IMR-90 (cell line): Measurements from ENCODE around the gene PKHD1. TPM values are rescaled to one million over a fixed set of nuclear protein-coding genes. Genes with fewer than 3 reads are reported as not detected.

Experiments
- ATAC-seq: fragments of 200-7000 bp; cut with Tn5 transposase; 2 replicates; pipeline ENCODE4 v1.9.1; 2020; ENCODE audit warnings: low read depth, mild to moderate bottlenecking, moderate library complexity
- BruUV-seq: library from RNA; stranded (reverse); fragments of 400-500 nt; replicated peaks from 2 replicates; lab custom pipeline; 2021; lab: Mats Ljungman, UMichigan
- CTCF ChIA-PET: fragments of 300-600 bp; formaldehyde crosslinking; extraction: SDS; loops from one replicate; lab custom pipeline; 2021; ENCODE audit warnings: antibody characterized with exemption; lab: Yijun Ruan, JAX
- POLR2A ChIA-PET: fragments of 300-600 bp; sonication (Branson Sonifier 250); formaldehyde crosslinking; loops from one replicate; lab custom pipeline; 2022; ENCODE audit warnings: antibody characterized with exemption; ENCODE audit not compliant: unreplicated experiment; lab: Charles Lee
- DNase-seq: peaks from one replicate; pipeline ENCODE4 v3.0.0; 2013
- H2AFZ ChIP-seq: replicated peaks from 2 replicates; pipeline ENCODE3; 2013; ENCODE audit warnings: low read length, mild to moderate bottlenecking; ENCODE audit not compliant: poor library complexity
- H2AK5ac ChIP-seq: 2 replicates; pipeline ENCODE4 v1.6.1; 2013; ENCODE audit warnings: low read depth, low read length, inconsistent platforms
- H2AK9ac ChIP-seq: replicated peaks from 2 replicates; pipeline ENCODE3; 2013; ENCODE audit warnings: mild to moderate bottlenecking, low read depth, low read length, moderate library complexity; ENCODE audit not compliant: poor library complexity
- H2BK120ac ChIP-seq: 2 replicates; pipeline ENCODE4 v1.6.1; 2013; ENCODE audit warnings: low read depth, low read length, inconsistent platforms
- H2BK15ac ChIP-seq: 3 replicates; pipeline ENCODE4 v1.6.1; 2013; ENCODE audit warnings: low read depth, low read length, inconsistent platforms
- H2BK20ac ChIP-seq: 2 replicates; pipeline ENCODE4 v1.6.1; 2013; ENCODE audit warnings: low read depth, mild to moderate bottlenecking, inconsistent platforms, low read length, moderate library complexity
- H2BK5ac ChIP-seq: 2 replicates; pipeline ENCODE4 v1.6.1; 2013; ENCODE audit warnings: mild to moderate bottlenecking, low read depth, low read length, inconsistent platforms; ENCODE audit not compliant: poor library complexity, severe bottlenecking
- H3K14ac ChIP-seq: replicated peaks from 2 replicates; pipeline ENCODE4 v1.6.1; 2013; ENCODE audit warnings: low read depth, low read length, inconsistent platforms
- H3K18ac ChIP-seq: 2 replicates; pipeline ENCODE4 v1.6.1; 2013; ENCODE audit warnings: low read depth, low read length, control low read depth
- H3K23ac ChIP-seq: 2 replicates; pipeline ENCODE4 v1.6.1; 2013; ENCODE audit warnings: low read depth, low read length, inconsistent platforms
- H3K27ac ChIP-seq: 2 replicates; pipeline ENCODE4 v1.5.1; 2013; ENCODE audit warnings: mild to moderate bottlenecking, control low read depth, low read length; ENCODE audit not compliant: insufficient read depth
- H3K27me3 ChIP-seq: 2 replicates; pipeline ENCODE4 v1.6.1; 2013; ENCODE audit warnings: low read length; ENCODE audit not compliant: control insufficient read depth, insufficient read depth
- H3K36me3 ChIP-seq: 2 replicates; pipeline ENCODE4 v1.6.1; 2013; ENCODE audit warnings: low read length, mixed read lengths; ENCODE audit not compliant: control insufficient read depth, insufficient read depth
- H3K4ac ChIP-seq: 2 replicates; pipeline ENCODE4 v1.6.1; 2013; ENCODE audit warnings: low read depth, low read length, inconsistent platforms
- H3K4me1 ChIP-seq: 2 replicates; pipeline ENCODE4 v1.6.1; 2013; ENCODE audit warnings: low read length, mixed read lengths; ENCODE audit not compliant: control insufficient read depth, insufficient read depth
- H3K4me2 ChIP-seq: 2 replicates; pipeline ENCODE4 v1.6.1; 2013; ENCODE audit warnings: low read depth, mild to moderate bottlenecking, control low read depth, low read length, moderate library complexity
- H3K4me3 ChIP-seq: 2 replicates; pipeline ENCODE4 v1.5.1; 2013; ENCODE audit warnings: low read depth, mild to moderate bottlenecking, control low read depth, low read length, moderate library complexity; ENCODE audit not compliant: insufficient read depth
- H3K56ac ChIP-seq: 2 replicates; pipeline ENCODE4 v1.6.1; 2013; ENCODE audit warnings: low read length, inconsistent platforms; ENCODE audit not compliant: insufficient read depth; ENCODE audit errors: extremely low read depth
- H3K79me1 ChIP-seq, 2 experiments: 2 replicates each; pipeline ENCODE4 v1.6.1; 2013; ENCODE audit warnings: low read length in 2 of 2, inconsistent platforms in 1 of 2, low read depth in 1 of 2
- H3K9ac ChIP-seq: 2 replicates; pipeline ENCODE4 v1.6.1; 2013; ENCODE audit warnings: low read depth, low read length, control low read depth
- H3K9me1 ChIP-seq: 2 replicates; pipeline ENCODE4 v1.6.1; 2013; ENCODE audit warnings: low read length, inconsistent platforms; ENCODE audit not compliant: insufficient read depth
- H3K9me3 ChIP-seq: 2 replicates; pipeline ENCODE4 v1.6.1; 2013; ENCODE audit warnings: low read length; ENCODE audit not compliant: control insufficient read depth, insufficient read depth
- H4K20me1 ChIP-seq: 2 replicates; pipeline ENCODE4 v1.6.1; 2013; ENCODE audit warnings: low read length, inconsistent platforms; ENCODE audit not compliant: insufficient read depth
- H4K5ac ChIP-seq: 2 replicates; pipeline ENCODE4 v1.6.1; 2013; ENCODE audit warnings: mild to moderate bottlenecking, low read depth, low read length, control low read depth
- H4K8ac ChIP-seq, 2 experiments: 2 replicates each; pipeline ENCODE4 v1.6.1; 2013; ENCODE audit warnings: low read depth in 2 of 2, low read length in 2 of 2, control low read depth in 1 of 2, inconsistent platforms in 1 of 2
- H4K91ac ChIP-seq: 2 replicates; pipeline ENCODE4 v1.6.1; 2013; ENCODE audit warnings: low read depth, low read length, inconsistent platforms; ENCODE audit not compliant: insufficient read depth
- CEBPB ChIP-seq: IDR thresholded peaks from 2 replicates; pipeline ENCODE4 v1.6.1; 2012; ENCODE audit warnings: low read depth, low read length, improper control_type of control experiment
- CHD1 ChIP-seq: IDR thresholded peaks from 2 replicates; pipeline ENCODE4 v1.6.1; 2012; ENCODE audit warnings: low read depth, low read length, improper control_type of control experiment
- RCOR1 ChIP-seq: IDR thresholded peaks from 2 replicates; pipeline ENCODE4 v1.6.1; 2012; ENCODE audit warnings: mild to moderate bottlenecking, low read length, improper control_type of control experiment; ENCODE audit not compliant: insufficient replicate concordance
- WGBS, 2 experiments: methylation state at CpG; one replicate each; pipeline versions ENCODE4 v1.1.5 to v1.1.7; 2013; ENCODE audit warnings: missing lambda C conversion rate in 2 of 2; ENCODE audit not compliant: insufficient read length in 1 of 2; ENCODE audit errors: extremely low coverage in 2 of 2; 5-methylcytosine and 5-hydroxymethylcytosine counted together
- dilution Hi-C: fragments of 300-500 bp; cut with HindIII; formaldehyde crosslinking; loops from one replicate; pipeline ENCODE4 v1.14.3; 2018; ENCODE audit warnings: low sequenced_read_pairs; ENCODE audit not compliant: unreplicated experiment
- in situ Hi-C: fragments of 300-500 bp; cut with MboI; formaldehyde crosslinking; loops from 3 replicates; pipeline ENCODE4 v1.14.3; 2019; ENCODE audit warnings: low sequenced_read_pairs, inconsistent platforms, mixed read lengths
- intact Hi-C: fragments of 100-400 bp; cut with micrococcal nuclease; formaldehyde crosslinking; loops from 2 replicates; pipeline ENCODE4 v1.10.0; 2022
- polyA plus RNA-seq, 3 experiments: library from polyadenylated mRNA; depleted of rRNA; stranded (reverse); fragments of >200 nt; gene quantifications; 2 replicates each; pipeline ENCODE4 v1.2.3, GENCODE V29; 2012; ENCODE audit warnings: low replicate concordance in 1 of 3
- total RNA-seq: library from RNA; depleted of rRNA; stranded (reverse); fragments of >200 nt; gene quantifications from 2 replicates; pipeline ENCODE4 v1.2.3, GENCODE V29; 2012
- TF ChIP-seq, protein P1 (sequence below): conservative IDR thresholded peaks from 2 replicates; pipeline ENCODE4 v1.5.1; 2012; ENCODE audit warnings: mild to moderate bottlenecking, low read depth, low read length, improper control_type of control experiment

PKHD1 gene
- total and polyA plus RNA-seq, 2 of the 4 experiments (the other 2 are of a cell fraction): not detected

DNA sequence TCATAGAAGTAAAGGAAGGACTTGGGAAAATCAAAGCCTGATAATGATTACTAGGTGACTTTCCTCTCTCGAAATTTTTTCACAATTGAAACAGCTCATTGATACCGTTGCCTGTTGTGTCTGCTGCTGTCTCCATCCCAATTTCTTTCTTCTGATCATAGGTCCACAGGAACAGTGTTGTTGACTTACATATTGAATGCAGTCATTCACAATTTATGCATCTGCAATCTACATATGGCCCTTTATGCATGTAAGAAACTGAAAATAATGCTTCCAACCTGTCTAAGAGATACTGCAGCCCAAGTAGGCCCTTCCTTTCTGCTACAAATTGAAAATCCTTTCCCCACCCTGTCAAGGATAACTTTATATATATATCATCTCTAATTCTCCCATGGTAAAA is 381.3 kb downstream of the PKHD1 start:
- Histone ChIP-seq H2BK5ac (no peak overlapping the region), H2BK20ac (no peak overlapping the region), H3K27ac (no peak overlapping the region), H3K4ac (no peak overlapping the region), H3K4me2 (no peak overlapping the region), H3K79me1 (no peaks in the 10 kb centered on the region), H3K36me3 (no peaks in the 10 kb centered on the region), H3K9me3 (no peaks in the 10 kb centered on the region), H4K8ac (no peak overlapping the region), H2BK120ac (no peak overlapping the region), H3K9ac (no peak overlapping the region), H3K23ac (no peak overlapping the region), H2AFZ (no peak overlapping the region), H3K9me1 (no peaks in the 10 kb centered on the region), H4K91ac (no peak overlapping the region), H3K18ac (no peak overlapping the region), H3K27me3 (no peaks in the 10 kb centered on the region), H3K4me1 (no peaks in the 10 kb centered on the region), H4K5ac (no peak overlapping the region), H2AK9ac (no peak overlapping the region), H3K14ac (no peak overlapping the region), H2BK15ac (no peak overlapping the region), H4K20me1 (no peaks in the 10 kb centered on the region), H2AK5ac (no peak overlapping the region), H3K56ac (no peak overlapping the region; the same call in 1 of the 2 replicates), H3K4me3 (no peak overlapping the region)
- TF ChIP-seq CHD1 (no peak), CEBPB (no peak), RCOR1 (no peak)
- TF ChIP-seq, protein P1, sequence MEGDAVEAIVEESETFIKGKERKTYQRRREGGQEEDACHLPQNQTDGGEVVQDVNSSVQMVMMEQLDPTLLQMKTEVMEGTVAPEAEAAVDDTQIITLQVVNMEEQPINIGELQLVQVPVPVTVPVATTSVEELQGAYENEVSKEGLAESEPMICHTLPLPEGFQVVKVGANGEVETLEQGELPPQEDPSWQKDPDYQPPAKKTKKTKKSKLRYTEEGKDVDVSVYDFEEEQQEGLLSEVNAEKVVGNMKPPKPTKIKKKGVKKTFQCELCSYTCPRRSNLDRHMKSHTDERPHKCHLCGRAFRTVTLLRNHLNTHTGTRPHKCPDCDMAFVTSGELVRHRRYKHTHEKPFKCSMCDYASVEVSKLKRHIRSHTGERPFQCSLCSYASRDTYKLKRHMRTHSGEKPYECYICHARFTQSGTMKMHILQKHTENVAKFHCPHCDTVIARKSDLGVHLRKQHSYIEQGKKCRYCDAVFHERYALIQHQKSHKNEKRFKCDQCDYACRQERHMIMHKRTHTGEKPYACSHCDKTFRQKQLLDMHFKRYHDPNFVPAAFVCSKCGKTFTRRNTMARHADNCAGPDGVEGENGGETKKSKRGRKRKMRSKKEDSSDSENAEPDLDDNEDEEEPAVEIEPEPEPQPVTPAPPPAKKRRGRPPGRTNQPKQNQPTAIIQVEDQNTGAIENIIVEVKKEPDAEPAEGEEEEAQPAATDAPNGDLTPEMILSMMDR: no peak
- no CpG with 5 or more reads among the region's 2 CpGs for WGBS, 2 experiments
- in situ Hi-C loops: no loop called here
- dilution Hi-C loops: no loop called here
- no peak for ATAC-seq
- intact Hi-C loops: no loop called here
- ChIA-PET CTCF (no interaction called here), POLR2A (no interaction called here)
- no peak for DNase-seq
- no TSS peak for BruUV-seq
